ENCODE measurements around the gene STXBP4.

STXBP4 gene

DNA sequence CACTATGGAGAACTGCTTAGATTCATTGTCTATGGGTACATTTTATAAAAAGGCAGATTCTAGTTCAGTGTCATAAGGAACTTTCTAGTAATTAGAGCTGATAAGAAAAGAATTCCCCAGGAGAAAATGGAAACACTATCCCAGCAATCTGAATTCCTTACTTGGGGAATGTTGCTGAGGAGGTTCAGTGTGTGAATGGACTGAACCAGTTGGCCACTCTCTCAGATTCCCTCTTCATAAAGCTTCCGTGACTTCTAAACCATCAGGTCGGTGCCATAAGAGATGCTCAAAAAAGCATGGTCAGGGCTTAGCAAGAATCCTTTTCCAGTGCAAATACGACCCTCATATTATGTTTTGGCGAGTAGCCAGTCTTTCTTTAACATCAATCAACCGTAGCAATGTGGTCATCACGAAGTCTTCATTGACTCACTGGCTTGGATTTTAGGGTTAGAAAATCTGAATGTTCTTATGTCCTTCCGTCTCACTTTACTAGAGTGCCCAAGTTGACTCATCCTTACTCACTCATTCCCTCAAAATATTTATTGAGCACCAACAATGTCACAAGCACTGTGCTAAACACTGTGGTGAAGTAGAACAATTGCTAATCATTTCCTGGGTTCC lies 193.5 kb downstream of the STXBP4 start:
- TF ChIP-seq, protein P1, sequence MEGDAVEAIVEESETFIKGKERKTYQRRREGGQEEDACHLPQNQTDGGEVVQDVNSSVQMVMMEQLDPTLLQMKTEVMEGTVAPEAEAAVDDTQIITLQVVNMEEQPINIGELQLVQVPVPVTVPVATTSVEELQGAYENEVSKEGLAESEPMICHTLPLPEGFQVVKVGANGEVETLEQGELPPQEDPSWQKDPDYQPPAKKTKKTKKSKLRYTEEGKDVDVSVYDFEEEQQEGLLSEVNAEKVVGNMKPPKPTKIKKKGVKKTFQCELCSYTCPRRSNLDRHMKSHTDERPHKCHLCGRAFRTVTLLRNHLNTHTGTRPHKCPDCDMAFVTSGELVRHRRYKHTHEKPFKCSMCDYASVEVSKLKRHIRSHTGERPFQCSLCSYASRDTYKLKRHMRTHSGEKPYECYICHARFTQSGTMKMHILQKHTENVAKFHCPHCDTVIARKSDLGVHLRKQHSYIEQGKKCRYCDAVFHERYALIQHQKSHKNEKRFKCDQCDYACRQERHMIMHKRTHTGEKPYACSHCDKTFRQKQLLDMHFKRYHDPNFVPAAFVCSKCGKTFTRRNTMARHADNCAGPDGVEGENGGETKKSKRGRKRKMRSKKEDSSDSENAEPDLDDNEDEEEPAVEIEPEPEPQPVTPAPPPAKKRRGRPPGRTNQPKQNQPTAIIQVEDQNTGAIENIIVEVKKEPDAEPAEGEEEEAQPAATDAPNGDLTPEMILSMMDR (IDR thresholded peaks at IDR 0.05; ENCODE audit: insufficient read depth, low read length, poor library complexity, severe bottlenecking) = no peak
- Histone ChIP-seq H4K20me1 (ENCODE audit: low read depth, low read length) (no peaks in the 10 kb centered on the region), H3K27me3 (ENCODE audit: low read length) (no peaks in the 10 kb centered on the region), H3K9me3 (ENCODE audit: insufficient read depth, low read length) (no peaks in the 10 kb centered on the region), H3K79me2 (ENCODE audit: insufficient read depth, low read length) (no peaks in the 10 kb centered on the region), H3K9me2 (replicated peaks; ENCODE audit: insufficient read depth, low read length) (no peaks in the 10 kb centered on the region), H2AFZ (ENCODE audit: low read depth, low read length, severe bottlenecking) (no peak overlapping the region), H3K9ac (ENCODE audit: low read length) (no peak overlapping the region), H3K4me3 (ENCODE audit: insufficient read depth, low read length, poor library complexity, severe bottlenecking) (no peak overlapping the region), H3K36me3 (ENCODE audit: low read length) (no peaks in the 10 kb centered on the region), H3K27ac (ENCODE audit: low read depth, low read length) (no peak overlapping the region), H3K4me2 (ENCODE audit: low read depth, low read length, poor library complexity, severe bottlenecking) (no peak overlapping the region), H3F3A (ENCODE audit: insufficient read depth) (no peaks in the 10 kb centered on the region)

DNA sequence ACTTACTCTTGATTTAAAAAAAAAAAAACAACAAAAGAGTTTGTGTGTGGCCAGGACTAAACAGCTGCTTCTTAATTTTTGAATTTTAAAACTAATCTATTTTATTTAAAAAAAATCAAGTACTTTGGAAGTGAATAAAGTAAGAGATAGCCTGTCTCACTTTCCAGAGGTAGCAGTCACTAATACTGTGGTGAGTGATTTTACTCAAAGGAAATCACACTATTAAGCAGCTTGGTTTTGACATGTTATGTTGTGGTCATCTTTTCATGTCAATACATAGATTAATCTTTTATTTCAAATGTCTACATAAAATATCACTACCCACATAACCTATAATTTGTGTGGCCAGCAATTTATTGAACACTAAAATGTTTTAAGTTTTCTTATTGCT lies 194.0 kb downstream of the STXBP4 start:
- Histone ChIP-seq H3K9me2 (replicated peaks; ENCODE audit: insufficient read depth, low read length) (no peaks in the 10 kb centered on the region), H3K36me3 (ENCODE audit: low read length) (no peaks in the 10 kb centered on the region), H3K9ac (ENCODE audit: low read length) (no peak overlapping the region), H3K27me3 (ENCODE audit: low read length) (no peaks in the 10 kb centered on the region), H4K20me1 (ENCODE audit: low read depth, low read length) (no peaks in the 10 kb centered on the region), H3F3A (ENCODE audit: insufficient read depth) (no peaks in the 10 kb centered on the region), H3K27ac (ENCODE audit: low read depth, low read length) (no peak overlapping the region), H2AFZ (ENCODE audit: low read depth, low read length, severe bottlenecking) (no peak overlapping the region), H3K79me2 (ENCODE audit: insufficient read depth, low read length) (no peaks in the 10 kb centered on the region), H3K9me3 (ENCODE audit: insufficient read depth, low read length) (no peaks in the 10 kb centered on the region), H3K4me3 (ENCODE audit: insufficient read depth, low read length, poor library complexity, severe bottlenecking) (no peak overlapping the region), H3K4me2 (ENCODE audit: low read depth, low read length, poor library complexity, severe bottlenecking) (no peak overlapping the region)
- no peak for TF ChIP-seq EZH2phosphoT487 (conservative IDR thresholded peaks at IDR 0.05; ENCODE audit: low read length)
- TF ChIP-seq, protein P1 (IDR thresholded peaks at IDR 0.05; ENCODE audit: insufficient read depth, low read length, poor library complexity, severe bottlenecking) = no peak

DNA sequence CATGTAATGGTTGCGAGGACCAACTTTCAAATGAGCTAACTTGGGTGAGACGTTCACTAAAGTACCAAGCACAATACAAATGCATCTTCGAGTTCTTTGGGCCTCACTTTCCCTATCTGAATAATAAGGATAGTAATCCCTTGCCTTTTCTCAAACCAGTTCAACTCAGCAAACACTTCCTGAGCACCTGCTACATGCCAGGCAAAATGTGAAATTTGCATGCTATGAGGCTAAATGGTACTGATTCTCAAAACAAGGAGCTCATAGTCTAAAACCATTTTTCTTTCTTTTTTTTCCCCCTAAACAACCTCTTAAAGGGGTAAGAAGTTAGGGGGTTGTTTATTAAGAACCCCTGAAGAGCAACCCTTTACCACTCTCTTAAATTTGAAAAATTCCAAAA lies 194.8 kb downstream of the STXBP4 start:
- no peaks in the 10 kb centered on the region for H3K79me2 ChIP-seq (ENCODE audit: insufficient read depth, low read length)

More for the DNA sequence above, 194.8 kb downstream of the STXBP4 start:
- no peak overlapping the region for H3K4me2 ChIP-seq (ENCODE audit: low read depth, low read length, poor library complexity, severe bottlenecking)
- H3K9me2 ChIP-seq (replicated peaks; ENCODE audit: insufficient read depth, low read length) = no peaks in the 10 kb centered on the region
- no peaks in the 10 kb centered on the region for H3K9me3 ChIP-seq (ENCODE audit: insufficient read depth, low read length)
- H3K27me3 ChIP-seq (ENCODE audit: low read length) = no peaks in the 10 kb centered on the region
- no peak overlapping the region for H3K27ac ChIP-seq (ENCODE audit: low read depth, low read length)
- no peak overlapping the region for H3K9ac ChIP-seq (ENCODE audit: low read length)
- no peaks in the 10 kb centered on the region for H4K20me1 ChIP-seq (ENCODE audit: low read depth, low read length)
- no peaks in the 10 kb centered on the region for H3F3A ChIP-seq (ENCODE audit: insufficient read depth)
- H3K4me3 ChIP-seq (ENCODE audit: insufficient read depth, low read length, poor library complexity, severe bottlenecking) = no peak overlapping the region
- no peak overlapping the region for H2AFZ ChIP-seq (ENCODE audit: low read depth, low read length, severe bottlenecking)
- TF ChIP-seq EZH2phosphoT487 (conservative IDR thresholded peaks at IDR 0.05; ENCODE audit: low read length) = no peak
- TF ChIP-seq, protein P1 (IDR thresholded peaks at IDR 0.05; ENCODE audit: insufficient read depth, low read length, poor library complexity, severe bottlenecking) = no peak
- H3K36me3 ChIP-seq (ENCODE audit: low read length) = no peaks in the 10 kb centered on the region
